Natural killer cell (primary cell): ENCODE measurements around the gene PHF2. TPM values are rescaled to one million over a fixed set of nuclear protein-coding genes. Genes with fewer than 3 reads are reported as not detected.

Source experiments
- ATAC-seq, 3 donors: fragments of 150-1000 bp in 2 of 3; fragments of 200-7000 bp in 1 of 3; cut with Tn5 transposase; 1 replicate in 1 of 3; 2 replicates in 2 of 3; pipeline ENCODE4 v1.10.0; 2021; ENCODE audit warnings: mild to moderate bottlenecking in 2 of 3, moderate library complexity in 2 of 3
- DNase-seq, 2 donors: peaks; one replicate each; pipeline versions ENCODE4 v3.0.0 to v3.0.0-alpha.2; 2013 to 2021; ENCODE audit warnings: mixed read lengths in 1 of 2
- H3K27ac ChIP-seq: one replicate; pipeline ENCODE4 v1.5.1; 2013; ENCODE audit warnings: mild to moderate bottlenecking, low read length
- H3K27me3 ChIP-seq: one replicate; pipeline ENCODE4 v1.6.1; 2013; ENCODE audit warnings: low read length; ENCODE audit not compliant: control insufficient read depth, insufficient read depth
- H3K36me3 ChIP-seq: one replicate; pipeline ENCODE4 v1.6.1; 2013; ENCODE audit warnings: low read length; ENCODE audit not compliant: control insufficient read depth, insufficient read depth
- H3K4me1 ChIP-seq: one replicate; pipeline ENCODE4 v1.6.1; 2013; ENCODE audit warnings: low read length; ENCODE audit not compliant: control insufficient read depth, insufficient read depth
- H3K4me3 ChIP-seq: one replicate; pipeline ENCODE4 v1.5.1; 2013; ENCODE audit warnings: low read length
- H3K9me3 ChIP-seq: one replicate; pipeline ENCODE4 v1.6.1; 2013; ENCODE audit warnings: low read length; ENCODE audit not compliant: control insufficient read depth, insufficient read depth
- H3K27ac Mint-ChIP-seq, 2 donors: one replicate each; pipeline ENCODE4 v1.8.0; 2022; ENCODE audit warnings: mild to moderate bottlenecking in 2 of 2, mixed read lengths in 2 of 2, moderate library complexity in 1 of 2
- H3K27me3 Mint-ChIP-seq, 2 donors: one replicate each; pipeline ENCODE4 v1.8.0; 2022; ENCODE audit warnings: low read depth in 2 of 2, mixed read lengths in 2 of 2
- H3K36me3 Mint-ChIP-seq: one replicate; pipeline ENCODE4 v1.8.0; 2022; ENCODE audit warnings: mixed read lengths
- H3K4me1 Mint-ChIP-seq, 2 donors: one replicate each; pipeline ENCODE4 v1.8.0; 2022; ENCODE audit warnings: mixed read lengths in 2 of 2
- H3K4me3 Mint-ChIP-seq: one replicate; pipeline ENCODE4 v1.8.0; 2022; ENCODE audit warnings: mild to moderate bottlenecking, moderate library complexity, mixed read lengths
- H3K9me3 Mint-ChIP-seq, 2 donors: one replicate each; pipeline ENCODE4 v1.8.0; 2022; ENCODE audit warnings: mixed read lengths in 2 of 2
- CTCF ChIP-seq: fragments of 200-600 bp; IDR thresholded peaks from one replicate; pipeline ENCODE4 v1.8.0; 2022; ENCODE audit warnings: antibody characterized with exemption
- WGBS: methylation state at CpG from one replicate; pipeline ENCODE4 v1.1.7; 2013; ENCODE audit warnings: missing lambda C conversion rate; ENCODE audit not compliant: insufficient coverage; 5-methylcytosine and 5-hydroxymethylcytosine counted together
- intact Hi-C: fragments of 100-400 bp; cut with micrococcal nuclease; formaldehyde crosslinking; loops from one replicate; pipeline ENCODE4 v1.14.2; 2022
- total RNA-seq, 4 donors: library from RNA; stranded (reverse); fragments of 120-200 nt in 1 of 4; gene quantifications; one replicate each; pipeline versions ENCODE4 v1.2.3 to v1.2.4, GENCODE V29; 2013 to 2022

The PHF2 gene
- total RNA-seq, 3 donors from 2014 or later (not counting 1 experiment from before 2014, with no cell fraction given), result 24.8 to 28.1 (median 26.4) TPM

- Mint-ChIP-seq H3K4me1 (peaks cover 18 to 61% of the 10 kb centered on the region in 2 donors), H3K4me3 (no peak overlapping the region), H3K27ac (no peak overlapping the region), H3K36me3 (no peaks in the 10 kb centered on the region), H3K27me3 (no peaks in the 10 kb centered on the region), H3K9me3 (no peaks in the 10 kb centered on the region)
- TF ChIP-seq CTCF, result no peak
- Histone ChIP-seq H3K36me3 (no peaks in the 10 kb centered on the region), H3K9me3 (no peaks in the 10 kb centered on the region), H3K27me3 (no peaks in the 10 kb centered on the region), H3K4me3 (no peak overlapping the region), H3K27ac (no peak overlapping the region), H3K4me1 (peaks cover 12% of the 10 kb centered on the region)
- no peak for ATAC-seq
- WGBS, result 100% methylated on average over 1 of the region's 2 CpGs
- intact Hi-C loops, result no loop called here
- DNase-seq, result no peak
Observed at GRCh38 chr9:93593144-93593658, 16.8 kb downstream of the PHF2 start.

DNA sequence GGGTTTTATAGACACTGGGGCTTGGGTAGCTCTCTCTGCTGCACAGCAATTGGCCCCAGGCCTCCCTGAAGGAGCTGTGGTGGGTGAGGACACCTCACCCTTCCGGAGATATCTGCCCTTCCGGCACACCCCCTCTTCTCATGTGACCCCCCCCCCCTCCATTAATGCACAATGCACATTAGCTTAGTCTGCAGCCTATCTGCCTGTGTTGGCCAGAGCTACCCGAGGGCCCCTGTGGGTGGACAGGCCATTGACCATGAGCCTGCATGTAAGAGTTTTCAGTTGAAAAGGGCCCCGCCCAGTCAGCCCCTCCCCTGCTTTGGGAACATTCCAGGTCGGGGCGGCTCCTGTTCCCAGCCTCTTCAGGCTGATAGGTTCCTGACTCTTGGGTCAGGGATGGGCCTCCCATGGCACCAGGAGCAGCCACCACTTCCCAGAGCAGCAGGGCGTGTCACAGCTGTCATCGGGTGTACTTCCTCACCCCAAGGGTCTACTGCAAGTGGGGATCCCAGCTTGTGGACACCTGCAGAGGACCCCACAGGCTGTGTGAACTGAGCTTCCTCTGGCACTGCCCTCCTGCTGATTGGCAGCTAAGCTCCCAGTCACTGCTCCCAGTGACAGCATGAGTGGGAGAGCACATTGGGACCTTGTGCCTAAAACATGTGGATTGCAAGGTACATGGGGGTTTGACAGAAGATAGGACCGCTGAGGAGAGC, 17.8 kb downstream of the PHF2 start:
- no peak overlapping the region for H3K4me3 Mint-ChIP-seq
- Histone ChIP-seq H3K4me1 (peaks cover 22% of the 10 kb centered on the region), H3K27ac (no peak overlapping the region), H3K27me3 (no peaks in the 10 kb centered on the region), H3K36me3 (no peaks in the 10 kb centered on the region), H3K4me3 (no peak overlapping the region), H3K9me3 (no peaks in the 10 kb centered on the region)
- 90% methylated on average over 9 of the region's 9 CpGs for WGBS
- DNase-seq (no peak), ATAC-seq (no peak)
- intact Hi-C loops, result no loop called here
- TF ChIP-seq CTCF, result no peak
- H3K36me3 Mint-ChIP-seq, result no peaks in the 10 kb centered on the region
- no peaks in the 10 kb centered on the region for H3K27me3 Mint-ChIP-seq
- H3K9me3 Mint-ChIP-seq, result no peaks in the 10 kb centered on the region
- H3K27ac Mint-ChIP-seq, result no peak overlapping the region
- peaks cover 28 to 70% of the 10 kb centered on the region in 2 donors for H3K4me1 Mint-ChIP-seq

GRCh38 chr9:93595461-93595860, 19.1 kb downstream of the PHF2 start:
- no peak overlapping the region for H3K4me3 ChIP-seq
- H3K27me3 ChIP-seq, result no peaks in the 10 kb centered on the region
- H3K27ac ChIP-seq, result no peak overlapping the region
- DNase-seq, result no peak
- over 99% methylated on average over 5 of the region's 5 CpGs for WGBS
- H3K9me3 ChIP-seq, result no peaks in the 10 kb centered on the region
- intact Hi-C loops, result no loop called here
- no peaks in the 10 kb centered on the region for H3K36me3 Mint-ChIP-seq
- ATAC-seq, result no peak
- no peak overlapping the region for H3K27ac Mint-ChIP-seq
- H3K36me3 ChIP-seq, result no peaks in the 10 kb centered on the region
- H3K9me3 Mint-ChIP-seq, result no peaks in the 10 kb centered on the region
- no peaks in the 10 kb centered on the region for H3K27me3 Mint-ChIP-seq
- peaks cover 32% of the 10 kb centered on the region for H3K4me1 ChIP-seq
- H3K4me1 Mint-ChIP-seq, result peaks cover 31 to 72% of the 10 kb centered on the region in 2 donors
- no peak for TF ChIP-seq CTCF
- no peak overlapping the region for H3K4me3 Mint-ChIP-seq
